ENCODE results near the gene VWF.

The VWF gene

GRCh38 chr12:5907807-5908206 lies 216.7 kb downstream of the VWF start:
- in situ Hi-C loops (cut with MboI; ENCODE audit: low pct_unique_long_range_greater_than_20kb, low sequenced_read_pairs, unreplicated experiment): no loop called here
- DNase-seq (ENCODE audit: low spot score): no peak
- TF ChIP-seq CTCF (IDR thresholded peaks at IDR 0.05; ENCODE audit: extremely low read depth, insufficient read depth, missing control alignments): no peak

- no peak for TF ChIP-seq CTCF (IDR thresholded peaks at IDR 0.05; ENCODE audit: extremely low read depth, insufficient read depth, missing control alignments)
- in situ Hi-C loops (cut with MboI; ENCODE audit: low pct_unique_long_range_greater_than_20kb, low sequenced_read_pairs, unreplicated experiment): no loop called here
- DNase-seq (ENCODE audit: low spot score): no peak
Observed at GRCh38 chr12:5905757-5906156, 218.7 kb downstream of the VWF start.

- in situ Hi-C loops (cut with MboI; ENCODE audit: low pct_unique_long_range_greater_than_20kb, low sequenced_read_pairs, unreplicated experiment): no loop called here
- DNase-seq (ENCODE audit: low spot score): no peak
- TF ChIP-seq CTCF (IDR thresholded peaks at IDR 0.05; ENCODE audit: extremely low read depth, insufficient read depth, missing control alignments): no peak
Observed at GRCh38 chr12:5904969-5905368, 219.5 kb downstream of the VWF start.

GRCh38 chr12:5904441-5904840 lies 220.0 kb downstream of the VWF start:
- no peak for TF ChIP-seq CTCF (IDR thresholded peaks at IDR 0.05; ENCODE audit: extremely low read depth, insufficient read depth, missing control alignments)
- DNase-seq (ENCODE audit: low spot score): no peak
- in situ Hi-C loops (cut with MboI; ENCODE audit: low pct_unique_long_range_greater_than_20kb, low sequenced_read_pairs, unreplicated experiment): no loop called here

- no peak for TF ChIP-seq CTCF (IDR thresholded peaks at IDR 0.05; ENCODE audit: extremely low read depth, insufficient read depth, missing control alignments)
- in situ Hi-C loops (cut with MboI; ENCODE audit: low pct_unique_long_range_greater_than_20kb, low sequenced_read_pairs, unreplicated experiment): no loop called here
Observed at GRCh38 chr12:5902736-5903135, 221.7 kb downstream of the VWF start.

GRCh38 chr12:5901416-5901815 lies 223.1 kb downstream of the VWF start:
- in situ Hi-C loops (cut with MboI; ENCODE audit: low pct_unique_long_range_greater_than_20kb, low sequenced_read_pairs, unreplicated experiment): no loop called here
- no peak for DNase-seq (ENCODE audit: low spot score)
- no peak for TF ChIP-seq CTCF (IDR thresholded peaks at IDR 0.05; ENCODE audit: extremely low read depth, insufficient read depth, missing control alignments)

More at GRCh38 chr12:5902736-5903135, 221.7 kb downstream of the VWF start:
- DNase-seq (ENCODE audit: low spot score): no peak
